ENCODE data around the gene DLGAP3. TPM values are rescaled to one million over a fixed set of nuclear protein-coding genes. Genes with fewer than 3 reads are reported as not detected.

The DLGAP3 gene
- total and polyA plus RNA-seq, 12 donors: 0.07 to 0.35 (median 0.13) TPM; not detected in 6

DNA sequence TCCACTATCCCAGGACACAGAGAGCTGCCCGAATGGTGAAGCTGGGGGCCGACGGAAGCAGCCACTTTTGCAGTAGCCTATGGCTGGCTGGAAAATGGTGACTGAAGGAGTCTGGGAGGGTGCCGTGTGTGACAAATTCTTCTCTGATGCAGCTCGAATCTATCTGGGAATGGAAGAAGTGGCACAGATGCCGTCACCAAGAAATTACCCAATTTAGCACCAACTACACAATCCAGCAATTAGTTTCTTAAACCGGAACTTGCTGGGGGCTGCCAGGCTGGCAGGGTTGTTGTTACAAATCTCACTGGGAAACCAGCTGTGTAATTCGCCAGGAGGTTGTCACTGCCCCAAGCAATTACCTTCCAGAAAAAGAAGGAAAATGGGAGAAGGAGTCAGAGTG is 18.0 kb downstream of the DLGAP3 start:
- no peaks in the 10 kb centered on the region for H3K9me3 ChIP-seq
- WGBS, 2 donors: 76 to 81% methylated on average over 8 of the region's 8 CpGs
- no peaks in the 10 kb centered on the region for H3K36me3 ChIP-seq
- no peak overlapping the region for H3K4me3 ChIP-seq
- DNase-seq (no peak), ATAC-seq (no peak)
- TF ChIP-seq, protein P1, sequence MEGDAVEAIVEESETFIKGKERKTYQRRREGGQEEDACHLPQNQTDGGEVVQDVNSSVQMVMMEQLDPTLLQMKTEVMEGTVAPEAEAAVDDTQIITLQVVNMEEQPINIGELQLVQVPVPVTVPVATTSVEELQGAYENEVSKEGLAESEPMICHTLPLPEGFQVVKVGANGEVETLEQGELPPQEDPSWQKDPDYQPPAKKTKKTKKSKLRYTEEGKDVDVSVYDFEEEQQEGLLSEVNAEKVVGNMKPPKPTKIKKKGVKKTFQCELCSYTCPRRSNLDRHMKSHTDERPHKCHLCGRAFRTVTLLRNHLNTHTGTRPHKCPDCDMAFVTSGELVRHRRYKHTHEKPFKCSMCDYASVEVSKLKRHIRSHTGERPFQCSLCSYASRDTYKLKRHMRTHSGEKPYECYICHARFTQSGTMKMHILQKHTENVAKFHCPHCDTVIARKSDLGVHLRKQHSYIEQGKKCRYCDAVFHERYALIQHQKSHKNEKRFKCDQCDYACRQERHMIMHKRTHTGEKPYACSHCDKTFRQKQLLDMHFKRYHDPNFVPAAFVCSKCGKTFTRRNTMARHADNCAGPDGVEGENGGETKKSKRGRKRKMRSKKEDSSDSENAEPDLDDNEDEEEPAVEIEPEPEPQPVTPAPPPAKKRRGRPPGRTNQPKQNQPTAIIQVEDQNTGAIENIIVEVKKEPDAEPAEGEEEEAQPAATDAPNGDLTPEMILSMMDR (IDR thresholded peaks at IDR 0.05): no peak
- intact Hi-C loops (cut with DNase I): no loop called here
- H3K27ac ChIP-seq: no peak overlapping the region
- no peaks in the 10 kb centered on the region for H3K4me1 ChIP-seq
- peaks cover 0 to 13% (median 0%) of the 10 kb centered on the region in 7 donors for H3K27me3 ChIP-seq

DNA sequence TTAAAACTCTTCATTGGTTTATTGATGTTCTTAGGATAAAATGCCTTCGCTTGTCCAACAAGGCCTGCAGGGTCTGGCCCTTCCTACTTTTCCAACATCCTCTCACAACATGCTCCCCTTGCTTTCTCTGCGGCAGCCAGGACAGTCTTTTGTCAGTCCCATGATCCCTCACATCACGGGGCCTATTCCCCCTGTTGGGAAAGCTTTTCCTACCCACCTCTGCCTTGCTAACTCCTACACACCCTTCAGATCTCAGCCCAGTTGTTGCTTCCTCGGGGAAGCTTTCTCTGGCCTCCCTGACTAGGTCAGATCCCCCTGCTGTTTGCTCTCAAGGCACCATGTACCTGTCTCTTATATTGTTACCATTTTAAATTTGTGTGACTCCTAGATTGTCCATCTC is 19.0 kb downstream of the DLGAP3 start:
- DNase-seq: no peak
- WGBS, 2 donors: 62 to 65% methylated on average over 4 of the region's 4 CpGs
- Histone ChIP-seq H3K4me1 (no peaks in the 10 kb centered on the region), H3K27me3 (peaks cover 0 to 9% (median 0%) of the 10 kb centered on the region in 7 donors), H3K4me3 (no peak overlapping the region), H3K9me3 (no peaks in the 10 kb centered on the region), H3K36me3 (no peaks in the 10 kb centered on the region), H3K27ac (no peak overlapping the region)
- ATAC-seq: no peak
- TF ChIP-seq, protein P1 (IDR thresholded peaks at IDR 0.05): no peak
- intact Hi-C loops (cut with DNase I): no loop called here

DNA sequence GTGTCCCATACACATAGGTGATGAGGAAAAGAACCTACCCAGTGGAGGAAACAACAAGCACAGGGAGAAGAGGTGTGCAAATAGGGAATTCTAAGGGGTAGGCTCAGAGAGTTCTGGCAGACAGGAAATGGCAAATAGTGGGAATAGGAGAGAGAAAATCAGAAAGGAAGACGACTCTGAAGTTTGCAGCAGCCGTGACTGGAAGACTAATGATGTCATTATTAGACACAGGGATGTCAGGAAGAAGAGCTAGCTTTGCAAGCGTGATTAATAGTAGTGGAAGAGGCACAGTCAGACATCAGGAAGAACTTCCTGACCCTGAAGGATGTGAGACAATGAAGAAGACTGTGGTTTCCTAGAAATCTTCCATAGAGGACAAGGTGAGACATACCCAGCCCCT is 21.1 kb downstream of the DLGAP3 start:
- H3K4me3 ChIP-seq: no peak overlapping the region
- no peaks in the 10 kb centered on the region for H3K9me3 ChIP-seq
- 44 to 55% methylated on average over 3 of the region's 3 CpGs for WGBS, 2 donors
- H3K27ac ChIP-seq: no peak overlapping the region
- ATAC-seq: no peak
- intact Hi-C loops (cut with DNase I): no loop called here
- TF ChIP-seq, protein P1 (IDR thresholded peaks at IDR 0.05): no peak
- H3K4me1 ChIP-seq: no peaks in the 10 kb centered on the region
- peaks cover 0 to 3% (median 0%) of the 10 kb centered on the region in 7 donors for H3K27me3 ChIP-seq
- no peak for DNase-seq
- H3K36me3 ChIP-seq: no peaks in the 10 kb centered on the region

DNA sequence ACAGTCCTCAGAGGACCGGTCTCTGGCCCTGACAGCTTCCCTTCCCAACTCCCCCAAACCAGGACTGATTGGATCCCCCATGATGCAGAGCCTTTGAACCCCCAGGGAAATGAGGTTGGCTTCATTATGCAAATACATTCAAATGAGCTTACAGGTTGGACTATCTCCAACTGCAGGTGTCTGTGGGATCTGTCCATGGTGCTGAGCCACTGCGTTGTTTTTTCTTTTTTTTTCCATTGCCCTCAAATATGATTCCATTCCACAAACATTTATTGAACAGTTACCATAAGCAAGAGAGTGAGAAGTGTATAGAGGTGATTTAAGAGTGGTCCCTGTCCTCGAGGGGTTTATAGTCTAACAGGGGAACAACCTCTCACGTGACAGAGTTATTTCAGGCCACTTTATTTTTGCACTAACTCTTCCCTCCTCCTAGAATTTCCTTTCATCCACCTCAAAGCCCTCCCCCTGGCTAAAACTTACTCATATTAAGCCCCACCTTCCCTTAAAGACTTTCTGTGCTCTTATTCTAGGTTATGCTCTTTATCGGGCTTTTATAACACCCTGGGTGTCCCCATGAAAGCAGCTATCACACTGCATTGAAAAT is 21.9 kb downstream of the DLGAP3 start:
- intact Hi-C loops (cut with DNase I): no loop called here
- ATAC-seq: no peak

More for the DNA sequence above, 21.9 kb downstream of the DLGAP3 start:
- H3K9me3 ChIP-seq: no peaks in the 10 kb centered on the region
- H3K27me3 ChIP-seq: peaks cover 0 to 6% (median 0%) of the 10 kb centered on the region in 7 donors
- 62 to 63% methylated on average over 5 of the region's 5 CpGs for WGBS, 2 donors
- DNase-seq: no peak
- H3K27ac ChIP-seq: no peak overlapping the region
- H3K4me3 ChIP-seq: no peak overlapping the region
- TF ChIP-seq, protein P1 (IDR thresholded peaks at IDR 0.05): no peak
- H3K4me1 ChIP-seq: no peaks in the 10 kb centered on the region
- no peaks in the 10 kb centered on the region for H3K36me3 ChIP-seq

Measured in heart right ventricle (tissue), 16 donors.